IMR-90 (cell line): ENCODE data around the gene MARK2. TPM values are rescaled to one million over a fixed set of nuclear protein-coding genes. Genes with fewer than 3 reads are reported as not detected.

Source experiments
- ATAC-seq: fragments of 200-7000 bp; cut with Tn5 transposase; 2 replicates; pipeline ENCODE4 v1.9.1; 2020; ENCODE audit warnings: low read depth, mild to moderate bottlenecking, moderate library complexity
- BruUV-seq: library from RNA; stranded (reverse); fragments of 400-500 nt; replicated peaks from 2 replicates; lab custom pipeline; 2021; lab: Mats Ljungman, UMichigan
- CTCF ChIA-PET: fragments of 300-600 bp; formaldehyde crosslinking; extraction: SDS; loops from one replicate; lab custom pipeline; 2021; ENCODE audit warnings: antibody characterized with exemption; lab: Yijun Ruan, JAX
- POLR2A ChIA-PET: fragments of 300-600 bp; sonication (Branson Sonifier 250); formaldehyde crosslinking; loops from one replicate; lab custom pipeline; 2022; ENCODE audit warnings: antibody characterized with exemption; ENCODE audit not compliant: unreplicated experiment; lab: Charles Lee
- DNase-seq: peaks from one replicate; pipeline ENCODE4 v3.0.0; 2013
- H2AFZ ChIP-seq: replicated peaks from 2 replicates; pipeline ENCODE3; 2013; ENCODE audit warnings: low read length, mild to moderate bottlenecking; ENCODE audit not compliant: poor library complexity
- H2AK5ac ChIP-seq: 2 replicates; pipeline ENCODE4 v1.6.1; 2013; ENCODE audit warnings: low read depth, low read length, inconsistent platforms
- H2AK9ac ChIP-seq: replicated peaks from 2 replicates; pipeline ENCODE3; 2013; ENCODE audit warnings: mild to moderate bottlenecking, low read depth, low read length, moderate library complexity; ENCODE audit not compliant: poor library complexity
- H2BK120ac ChIP-seq: 2 replicates; pipeline ENCODE4 v1.6.1; 2013; ENCODE audit warnings: low read depth, low read length, inconsistent platforms
- H2BK15ac ChIP-seq: 3 replicates; pipeline ENCODE4 v1.6.1; 2013; ENCODE audit warnings: low read depth, low read length, inconsistent platforms
- H2BK20ac ChIP-seq: 2 replicates; pipeline ENCODE4 v1.6.1; 2013; ENCODE audit warnings: low read depth, mild to moderate bottlenecking, inconsistent platforms, low read length, moderate library complexity
- H2BK5ac ChIP-seq: 2 replicates; pipeline ENCODE4 v1.6.1; 2013; ENCODE audit warnings: mild to moderate bottlenecking, low read depth, low read length, inconsistent platforms; ENCODE audit not compliant: poor library complexity, severe bottlenecking
- H3K14ac ChIP-seq: replicated peaks from 2 replicates; pipeline ENCODE4 v1.6.1; 2013; ENCODE audit warnings: low read depth, low read length, inconsistent platforms
- H3K18ac ChIP-seq: 2 replicates; pipeline ENCODE4 v1.6.1; 2013; ENCODE audit warnings: low read depth, low read length, control low read depth
- H3K23ac ChIP-seq: 2 replicates; pipeline ENCODE4 v1.6.1; 2013; ENCODE audit warnings: low read depth, low read length, inconsistent platforms
- H3K27ac ChIP-seq: 2 replicates; pipeline ENCODE4 v1.5.1; 2013; ENCODE audit warnings: mild to moderate bottlenecking, control low read depth, low read length; ENCODE audit not compliant: insufficient read depth
- H3K27me3 ChIP-seq: 2 replicates; pipeline ENCODE4 v1.6.1; 2013; ENCODE audit warnings: low read length; ENCODE audit not compliant: control insufficient read depth, insufficient read depth
- H3K36me3 ChIP-seq: 2 replicates; pipeline ENCODE4 v1.6.1; 2013; ENCODE audit warnings: low read length, mixed read lengths; ENCODE audit not compliant: control insufficient read depth, insufficient read depth
- H3K4ac ChIP-seq: 2 replicates; pipeline ENCODE4 v1.6.1; 2013; ENCODE audit warnings: low read depth, low read length, inconsistent platforms
- H3K4me1 ChIP-seq: 2 replicates; pipeline ENCODE4 v1.6.1; 2013; ENCODE audit warnings: low read length, mixed read lengths; ENCODE audit not compliant: control insufficient read depth, insufficient read depth
- H3K4me2 ChIP-seq: 2 replicates; pipeline ENCODE4 v1.6.1; 2013; ENCODE audit warnings: low read depth, mild to moderate bottlenecking, control low read depth, low read length, moderate library complexity
- H3K4me3 ChIP-seq: 2 replicates; pipeline ENCODE4 v1.5.1; 2013; ENCODE audit warnings: low read depth, mild to moderate bottlenecking, control low read depth, low read length, moderate library complexity; ENCODE audit not compliant: insufficient read depth
- H3K56ac ChIP-seq: 2 replicates; pipeline ENCODE4 v1.6.1; 2013; ENCODE audit warnings: low read length, inconsistent platforms; ENCODE audit not compliant: insufficient read depth; ENCODE audit errors: extremely low read depth
- H3K79me1 ChIP-seq, 2 experiments: 2 replicates each; pipeline ENCODE4 v1.6.1; 2013; ENCODE audit warnings: low read length in 2 of 2, inconsistent platforms in 1 of 2, low read depth in 1 of 2
- H3K9ac ChIP-seq: 2 replicates; pipeline ENCODE4 v1.6.1; 2013; ENCODE audit warnings: low read depth, low read length, control low read depth
- H3K9me1 ChIP-seq: 2 replicates; pipeline ENCODE4 v1.6.1; 2013; ENCODE audit warnings: low read length, inconsistent platforms; ENCODE audit not compliant: insufficient read depth
- H3K9me3 ChIP-seq: 2 replicates; pipeline ENCODE4 v1.6.1; 2013; ENCODE audit warnings: low read length; ENCODE audit not compliant: control insufficient read depth, insufficient read depth
- H4K20me1 ChIP-seq: 2 replicates; pipeline ENCODE4 v1.6.1; 2013; ENCODE audit warnings: low read length, inconsistent platforms; ENCODE audit not compliant: insufficient read depth
- H4K5ac ChIP-seq: 2 replicates; pipeline ENCODE4 v1.6.1; 2013; ENCODE audit warnings: mild to moderate bottlenecking, low read depth, low read length, control low read depth
- H4K8ac ChIP-seq, 2 experiments: 2 replicates each; pipeline ENCODE4 v1.6.1; 2013; ENCODE audit warnings: low read depth in 2 of 2, low read length in 2 of 2, control low read depth in 1 of 2, inconsistent platforms in 1 of 2
- H4K91ac ChIP-seq: 2 replicates; pipeline ENCODE4 v1.6.1; 2013; ENCODE audit warnings: low read depth, low read length, inconsistent platforms; ENCODE audit not compliant: insufficient read depth
- CHD1 ChIP-seq: IDR thresholded peaks from 2 replicates; pipeline ENCODE4 v1.6.1; 2012; ENCODE audit warnings: low read depth, low read length, improper control_type of control experiment
- MAZ ChIP-seq: IDR thresholded peaks from 2 replicates; pipeline ENCODE4 v1.6.1; 2012; ENCODE audit warnings: low read depth, mild to moderate bottlenecking, low read length, improper control_type of control experiment, moderate library complexity, borderline replicate concordance
- MXI1 ChIP-seq: IDR thresholded peaks from 2 replicates; pipeline ENCODE4 v1.6.1; 2012; ENCODE audit warnings: low read depth, mild to moderate bottlenecking, low read length, moderate library complexity, borderline replicate concordance
- POLR2A ChIP-seq: IDR thresholded peaks from 2 replicates; pipeline ENCODE4 v1.6.1; 2012; ENCODE audit warnings: mild to moderate bottlenecking, low read depth, low read length
- SMC3 ChIP-seq: fragments of 150-350 bp; IDR thresholded peaks from 2 replicates; pipeline ENCODE4 v1.6.1; 2016; ENCODE audit warnings: low read depth, mild to moderate bottlenecking, antibody characterized with exemption, low read length, moderate library complexity
- WGBS, 2 experiments: methylation state at CpG; one replicate each; pipeline versions ENCODE4 v1.1.5 to v1.1.7; 2013; ENCODE audit warnings: missing lambda C conversion rate in 2 of 2; ENCODE audit not compliant: insufficient read length in 1 of 2; ENCODE audit errors: extremely low coverage in 2 of 2; 5-methylcytosine and 5-hydroxymethylcytosine counted together
- dilution Hi-C: fragments of 300-500 bp; cut with HindIII; formaldehyde crosslinking; loops from one replicate; pipeline ENCODE4 v1.14.3; 2018; ENCODE audit warnings: low sequenced_read_pairs; ENCODE audit not compliant: unreplicated experiment
- in situ Hi-C: fragments of 300-500 bp; cut with MboI; formaldehyde crosslinking; loops from 3 replicates; pipeline ENCODE4 v1.14.3; 2019; ENCODE audit warnings: low sequenced_read_pairs, inconsistent platforms, mixed read lengths
- intact Hi-C: fragments of 100-400 bp; cut with micrococcal nuclease; formaldehyde crosslinking; loops from 2 replicates; pipeline ENCODE4 v1.10.0; 2022
- polyA plus RNA-seq, 3 experiments: library from polyadenylated mRNA; depleted of rRNA; stranded (reverse); fragments of >200 nt; gene quantifications; 2 replicates each; pipeline ENCODE4 v1.2.3, GENCODE V29; 2012; ENCODE audit warnings: low replicate concordance in 1 of 3
- total RNA-seq: library from RNA; depleted of rRNA; stranded (reverse); fragments of >200 nt; gene quantifications from 2 replicates; pipeline ENCODE4 v1.2.3, GENCODE V29; 2012

Gene MARK2
- total and polyA plus RNA-seq, 2 of the 4 experiments (the other 2 are of a cell fraction) = 6.6 to 17.3 TPM

DNA sequence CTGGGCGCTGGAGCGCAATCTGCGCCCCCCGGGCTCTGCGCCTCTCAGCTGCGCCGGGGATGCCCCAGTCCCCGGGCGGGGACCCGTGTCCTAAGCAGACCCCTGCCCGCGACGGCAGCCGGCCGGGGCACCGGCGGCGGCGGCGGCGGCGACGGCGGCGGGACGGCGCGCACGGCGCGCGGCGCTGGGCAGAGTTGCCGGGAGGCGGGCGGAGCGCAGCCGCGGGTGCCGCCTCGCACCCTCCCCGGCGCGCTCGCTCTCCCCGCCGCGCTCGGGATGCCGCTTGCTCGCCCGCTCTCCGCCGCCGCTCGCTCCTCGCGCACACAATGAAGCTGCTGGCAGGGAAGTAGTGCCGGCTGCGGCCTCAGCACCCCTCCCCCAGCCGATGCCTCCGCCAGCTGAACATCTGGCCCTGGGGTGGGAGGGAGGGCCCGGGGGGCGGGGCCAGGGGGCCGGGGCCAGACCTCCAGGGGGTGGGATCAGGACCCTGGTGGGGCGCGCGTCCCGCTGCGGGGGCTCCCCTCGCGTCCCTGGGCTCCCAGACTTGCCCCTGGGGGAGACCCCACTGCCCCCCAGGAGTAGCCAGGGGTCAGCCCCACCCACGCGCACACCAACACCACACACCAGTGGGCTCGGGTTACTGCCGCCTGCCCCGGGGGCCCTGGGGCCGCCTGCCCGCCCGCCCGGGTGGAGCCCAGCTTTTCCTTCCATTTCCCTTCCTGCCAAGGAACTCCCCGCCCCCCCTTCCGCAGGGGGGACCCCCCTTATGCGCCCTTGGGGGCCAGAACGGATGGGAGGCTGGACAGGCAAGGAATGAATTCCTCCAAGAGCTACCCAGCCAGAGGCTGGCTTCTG is 78.2 kb downstream of the MARK2 start, which contains the start of gene RCOR2:
RCOR2 (minus strand) TSS at position 328 of the 855 bp plus-strand sequence. CDS start 708 bp downstream, outside the sequence.
- H2AFZ ChIP-seq = peak within 1 kb of the TSS; percentile 91
- peak within 1 kb of the TSS; percentile 46 for H2BK5ac ChIP-seq
- TF ChIP-seq POLR2A (no peak), MXI1 (no peak), CHD1 (no peak), MAZ (no peak; the same call in 1 of the 2 replicates), SMC3 (no peak)
- H4K8ac ChIP-seq = peak within 1 kb of the TSS in 1 of 2 experiments; percentile 96; a peak in 3 of 4 replicates
- POLR2A ChIA-PET = interaction anchor here (0.5 to 0.6 kb wide), 2 partner anchors 18 to 79 kb away, joined by 3 read pairs; no protein-coding TSS in a partner anchor
- peak within 1 kb of the TSS; percentile 97 for H3K4ac ChIP-seq
- intact Hi-C loops (loop anchor here (2.0 kb wide), 1 partner anchor 22 kb away; the partner anchor contains the start of gene NAA40), dilution Hi-C loops (no loop called here), in situ Hi-C loops (no loop called here)
- H3K56ac ChIP-seq = no peak within 1 kb of the TSS
- DNase-seq = peak; percentile 80
- H3K79me1 ChIP-seq = peaks cover 0 to 4% of the 10 kb centered on the region in 2 experiments; a peak in 1 of 4 replicates
- H4K91ac ChIP-seq = peak within 1 kb of the TSS; percentile 94
- peak within 1 kb of the TSS; percentile 94 for H3K23ac ChIP-seq
- H2BK15ac ChIP-seq = peak within 1 kb of the TSS; percentile 5; the same call in 1 of the 3 replicates
- peak within 1 kb of the TSS; percentile 22 for H3K27ac ChIP-seq
- BruUV-seq = no TSS peak
- H2AK5ac ChIP-seq = peak within 1 kb of the TSS; percentile 94
- H2AK9ac ChIP-seq = peak within 1 kb of the TSS; percentile 99
- H3K9me1 ChIP-seq = peaks cover 6% of the 10 kb centered on the region
- H3K27me3 ChIP-seq = peaks cover 7% of the 10 kb centered on the region; the same call in 1 of the 2 replicates
- 0% methylated on average over 51 of the region's 85 CpGs; no CpG with 5 or more reads in 1 of the 2 experiments for WGBS, 2 experiments
- 0 out of 2 replicates have a peak within 1 kb of the TSS, but pooled peaks have one; percentile 71 for H2BK20ac ChIP-seq
- H4K20me1 ChIP-seq = no peaks in the 10 kb centered on the region
- peak; percentile 77 for ATAC-seq
- H3K9me3 ChIP-seq = 0 out of 2 replicates have a peak, but pooled peaks cover 2% of the 10 kb centered on the region
- H3K4me1 ChIP-seq = peaks cover 31% of the 10 kb centered on the region
- peak within 1 kb of the TSS; percentile 92 for H4K5ac ChIP-seq
- peaks cover 2% of the 10 kb centered on the region; the same call in 1 of the 2 replicates for H3K36me3 ChIP-seq
- H2BK120ac ChIP-seq = peak within 1 kb of the TSS; percentile 89
- peak within 1 kb of the TSS; percentile 94 for H3K4me2 ChIP-seq
- H3K4me3 ChIP-seq = peak within 1 kb of the TSS; percentile 36
- H3K14ac ChIP-seq = peak within 1 kb of the TSS; percentile 98
- peak within 1 kb of the TSS; percentile 24 for H3K9ac ChIP-seq
- H3K18ac ChIP-seq = peak within 1 kb of the TSS; percentile 95
- CTCF ChIA-PET = interaction anchor here (0.8 to 1.0 kb wide), 2 partner anchors 18 to 27 kb away, joined by 3 read pairs; no protein-coding TSS in a partner anchor
